SKM-1 treated with dmso at 0.1 percent for 144 hours (cell line): ENCODE data around the gene DNHD1.

Source experiments
- DNase-seq: peaks from one replicate; lab custom pipeline; 2025; ENCODE audit not compliant: unreplicated experiment; lab: John Stamatoyannopoulos, UW

Gene DNHD1

GRCh38 chr11:6497069-6497839 is at the start of gene DNHD1:
Gene DNHD1 (plus strand): TSS chr11:6497280. CDS start chr11:6498216, 936 bp downstream.
- DNase-seq = no peak

- DNase-seq = no peak
Observed at GRCh38 chr11:6448574-6448973, 48.5 kb upstream of the DNHD1 start.

- DNase-seq = no peak
Observed at GRCh38 chr11:6452219-6452618, 44.9 kb upstream of the DNHD1 start.

- no peak for DNase-seq
Observed at GRCh38 chr11:6453152-6453551, 43.9 kb upstream of the DNHD1 start.

- DNase-seq = no peak
Observed at GRCh38 chr11:6455070-6455469, 42.0 kb upstream of the DNHD1 start.

GRCh38 chr11:6456361-6457073 is 40.6 kb upstream of the DNHD1 start:
- no peak for DNase-seq

- no peak for DNase-seq
Observed at GRCh38 chr11:6457581-6458320, 39.3 kb upstream of the DNHD1 start.

- DNase-seq = no peak
Observed at GRCh38 chr11:6458352-6459098, 38.6 kb upstream of the DNHD1 start.

- no peak for DNase-seq
Observed at GRCh38 chr11:6459099-6459450, 38.0 kb upstream of the DNHD1 start.

GRCh38 chr11:6468712-6469495 is 28.2 kb upstream of the DNHD1 start:
- peak; percentile 7 for DNase-seq

- no peak for DNase-seq
Observed at GRCh38 chr11:6469599-6469998, 27.5 kb upstream of the DNHD1 start.

GRCh38 chr11:6472934-6473333 is 24.1 kb upstream of the DNHD1 start:
- no peak for DNase-seq

- DNase-seq = peak; percentile 29
Observed at GRCh38 chr11:6473451-6474412, 23.3 kb upstream of the DNHD1 start, which contains the start of gene TRIM3. Gene TRIM3 (minus strand): TSS chr11:6473941. CDS start chr11:6465695, 8,246 bp downstream.

GRCh38 chr11:6474413-6474792 is 22.7 kb upstream of the DNHD1 start:
- DNase-seq = no peak

- DNase-seq = no peak
Observed at GRCh38 chr11:6474806-6475500, 22.1 kb upstream of the DNHD1 start.

GRCh38 chr11:6475936-6476335 is 21.1 kb upstream of the DNHD1 start:
- peak; percentile 4 for DNase-seq

GRCh38 chr11:6476571-6476970 is 20.5 kb upstream of the DNHD1 start:
- DNase-seq = no peak

GRCh38 chr11:6480299-6480914 is 16.7 kb upstream of the DNHD1 start:
- DNase-seq = no peak
